ENCODE data around the gene MYH14. TPM values are rescaled to one million over a fixed set of nuclear protein-coding genes. Genes with fewer than 3 reads are reported as not detected.

The MYH14 gene
- total and polyA plus RNA-seq, 2 experiments from 2014 or later = 40.9 to 64.4 TPM

- Histone ChIP-seq H3K27ac (no peak overlapping the region), H3K9me3 (ENCODE audit: low read depth) (no peaks in the 10 kb centered on the region), H3K4me3 (no peak overlapping the region), H3K36me3 (replicated peaks; ENCODE audit: insufficient read depth, low read depth) (no peaks in the 10 kb centered on the region), H3K79me2 (no peaks in the 10 kb centered on the region), H2AFZ (no peak overlapping the region), H3K4me1 (ENCODE audit: insufficient read depth) (no peaks in the 10 kb centered on the region), H3K4me2 (no peak overlapping the region), H3K27me3 (no peaks in the 10 kb centered on the region), H3K9me2 (replicated peaks; ENCODE audit: insufficient read depth) (no peaks in the 10 kb centered on the region), H4K20me1 (ENCODE audit: insufficient read depth, poor library complexity, severe bottlenecking) (no peaks in the 10 kb centered on the region)
- TF ChIP-seq CTCF (IDR thresholded peaks at IDR 0.05; ENCODE audit: poor library complexity) (no peak), EZH2 (IDR thresholded peaks at IDR 0.05; ENCODE audit: borderline replicate concordance) (no peak), EZH2phosphoT487 (IDR thresholded peaks at IDR 0.05; ENCODE audit: low read depth, severe bottlenecking, unreplicated experiment) (no peak)
- whole genome bisulfite sequencing (ENCODE audit: low lambda C conversion rate, missing lambda C conversion rate) = 91% methylated on average over 9 of the region's 15 CpGs
- no peak for DNase-seq (ENCODE audit: low spot score)
These were observed 73.1 kb downstream of the MYH14 start for GRCh38 chr19:50276370-50277063.

- no peaks in the 10 kb centered on the region for H3K79me2 ChIP-seq
- no peaks in the 10 kb centered on the region for H4K20me1 ChIP-seq (ENCODE audit: insufficient read depth, poor library complexity, severe bottlenecking)
- no peak overlapping the region for H2AFZ ChIP-seq
- H3K4me3 ChIP-seq = no peak overlapping the region
- no peaks in the 10 kb centered on the region for H3K4me1 ChIP-seq (ENCODE audit: insufficient read depth)
- TF ChIP-seq CTCF (IDR thresholded peaks at IDR 0.05; ENCODE audit: poor library complexity) = no peak
- TF ChIP-seq EZH2phosphoT487 (IDR thresholded peaks at IDR 0.05; ENCODE audit: low read depth, severe bottlenecking, unreplicated experiment) = no peak
- TF ChIP-seq EZH2 (IDR thresholded peaks at IDR 0.05; ENCODE audit: borderline replicate concordance) = no peak
- DNase-seq (ENCODE audit: low spot score) = no peak
- no peak overlapping the region for H3K4me2 ChIP-seq
- H3K27me3 ChIP-seq = no peaks in the 10 kb centered on the region
- no peak overlapping the region for H3K27ac ChIP-seq
- no peaks in the 10 kb centered on the region for H3K36me3 ChIP-seq (replicated peaks; ENCODE audit: insufficient read depth, low read depth)
- no peaks in the 10 kb centered on the region for H3K9me3 ChIP-seq (ENCODE audit: low read depth)
- H3K9me2 ChIP-seq (replicated peaks; ENCODE audit: insufficient read depth) = no peaks in the 10 kb centered on the region
- 93% methylated on average over 14 of the region's 14 CpGs for WGBS (ENCODE audit: low lambda C conversion rate, missing lambda C conversion rate)
These were observed 74.7 kb downstream of the MYH14 start for GRCh38 chr19:50277966-50278580.

GRCh38 chr19:50280074-50280473 lies 76.7 kb downstream of the MYH14 start:
- Histone ChIP-seq H3K4me3 (no peak overlapping the region), H4K20me1 (ENCODE audit: insufficient read depth, poor library complexity, severe bottlenecking) (no peaks in the 10 kb centered on the region), H3K4me2 (no peak overlapping the region), H3K27ac (no peak overlapping the region), H3K4me1 (ENCODE audit: insufficient read depth) (no peaks in the 10 kb centered on the region), H3K36me3 (replicated peaks; ENCODE audit: insufficient read depth, low read depth) (no peaks in the 10 kb centered on the region), H2AFZ (no peak overlapping the region), H3K9me3 (ENCODE audit: low read depth) (no peaks in the 10 kb centered on the region), H3K9me2 (replicated peaks; ENCODE audit: insufficient read depth) (no peaks in the 10 kb centered on the region), H3K79me2 (no peaks in the 10 kb centered on the region), H3K27me3 (no peaks in the 10 kb centered on the region)
- no peak for DNase-seq (ENCODE audit: low spot score)
- 92% methylated on average over 14 of the region's 14 CpGs for WGBS (ENCODE audit: low lambda C conversion rate, missing lambda C conversion rate)
- no peak for TF ChIP-seq EZH2 (IDR thresholded peaks at IDR 0.05; ENCODE audit: borderline replicate concordance)
- no peak for TF ChIP-seq EZH2phosphoT487 (IDR thresholded peaks at IDR 0.05; ENCODE audit: low read depth, severe bottlenecking, unreplicated experiment)
- TF ChIP-seq CTCF (IDR thresholded peaks at IDR 0.05; ENCODE audit: poor library complexity) = no peak
